Measurements from ENCODE around the gene SCARB1. TPM values are rescaled to one million over a fixed set of nuclear protein-coding genes. Genes with fewer than 3 reads are reported as not detected.

The SCARB1 gene
- total RNA-seq, 1 experiment from 2014 or later, result 68.3 TPM

- TF ChIP-seq ATF6 (CRISPR knock-in tag; IDR thresholded peaks at IDR 0.05), result no peak
- TF ChIP-seq ZNF121 (CRISPR knock-in tag; IDR thresholded peaks at IDR 0.05), result no peak
- no peak for TF ChIP-seq FOXJ3 (CRISPR knock-in tag; IDR thresholded peaks at IDR 0.05; ENCODE audit: borderline replicate concordance)
- TF ChIP-seq MLX (CRISPR knock-in tag; IDR thresholded peaks at IDR 0.05), result no peak
- no peak for TF ChIP-seq ZNF263 (CRISPR knock-in tag; IDR thresholded peaks at IDR 0.05; ENCODE audit: low read depth)
Measured at GRCh38 chr12:124747426-124748161, 116.1 kb downstream of the SCARB1 start (continued).

GRCh38 chr12:124746649-124747425 is 116.8 kb downstream of the SCARB1 start:
- no peaks in the 10 kb centered on the region for H3K36me3 Mint-ChIP-seq
- peak overlapping the region; percentile 73; the same call in 1 of the 2 replicates for H3K27ac Mint-ChIP-seq
- TF ChIP-seq FOXJ3 (CRISPR knock-in tag; IDR thresholded peaks at IDR 0.05; ENCODE audit: borderline replicate concordance) (no peak), CBFB (CRISPR knock-in tag; IDR thresholded peaks at IDR 0.05; ENCODE audit: low read depth) (no peak), ATF3 (CRISPR knock-in tag; conservative IDR thresholded peaks at IDR 0.05) (no peak), ATF2 (CRISPR knock-in tag; IDR thresholded peaks at IDR 0.05; ENCODE audit: borderline replicate concordance, low read depth) (no peak), ARID4B (CRISPR knock-in tag; IDR thresholded peaks at IDR 0.05; ENCODE audit: borderline replicate concordance) (no peak), ZNF423 (CRISPR knock-in tag; IDR thresholded peaks at IDR 0.05) (no peak), IRF2 (CRISPR knock-in tag; IDR thresholded peaks at IDR 0.05; ENCODE audit: borderline replicate concordance, low read depth) (no peak), ZNF232 (CRISPR knock-in tag; IDR thresholded peaks at IDR 0.05) (no peak), FOXK1 (CRISPR knock-in tag; IDR thresholded peaks at IDR 0.05) (no peak), ERG (CRISPR knock-in tag; IDR thresholded peaks at IDR 0.05) (no peak), JAZF1 (CRISPR knock-in tag; IDR thresholded peaks at IDR 0.05) (no peak), FOXP4 (CRISPR knock-in tag; IDR thresholded peaks at IDR 0.05) (no peak), GTF2I (CRISPR knock-in tag; conservative IDR thresholded peaks at IDR 0.05) (no peak), MAX (CRISPR knock-in tag; IDR thresholded peaks at IDR 0.05) (no peak), ZNF263 (CRISPR knock-in tag; IDR thresholded peaks at IDR 0.05; ENCODE audit: low read depth) (no peak), NR3C1 (CRISPR knock-in tag; conservative IDR thresholded peaks at IDR 0.05; ENCODE audit: low read depth) (no peak), ATF1 (CRISPR knock-in tag; IDR thresholded peaks at IDR 0.05) (no peak)

More at GRCh38 chr12:124746649-124747425, 116.8 kb downstream of the SCARB1 start:
- ChIA-PET CTCF (interaction anchor here (0.6 to 2.3 kb wide), 6 partner anchors 12 to 319 kb away, joined by 3 to 20 read pairs (median 4); no protein-coding TSS in a partner anchor), POLR2A (no interaction called here)
- Mint-ChIP-seq H3K4me3 (no peak overlapping the region), H3K4me1 (peaks cover 31% of the 10 kb centered on the region), H3K27me3 (ENCODE audit: low read depth) (no peaks in the 10 kb centered on the region; the same call in 1 of the 2 replicates), H3K9me3 (no peaks in the 10 kb centered on the region)
- ATAC-seq, result no peak
- no peak for DNase-seq (ENCODE audit: low spot score)

All from WTC11 (cell line).